Ishikawa (cell line): Measurements from ENCODE around the gene SMYD3.

ENCODE experiments used
- CEBPB ChIP-seq: IDR thresholded peaks from 2 replicates; pipeline ENCODE4 v1.6.1; 2012
- CREB1 ChIP-seq: IDR thresholded peaks from 2 replicates; pipeline ENCODE4 v1.6.1; 2012; ENCODE audit warnings: low read depth
- EGR1 ChIP-seq: IDR thresholded peaks from 2 replicates; pipeline ENCODE4 v1.6.1; 2012
- EP300 ChIP-seq: IDR thresholded peaks from 2 replicates; pipeline ENCODE4 v1.6.1; 2012; ENCODE audit warnings: borderline replicate concordance
- FOXM1 ChIP-seq: IDR thresholded peaks from 2 replicates; pipeline ENCODE4 v1.6.1; 2012; ENCODE audit warnings: low read depth, borderline replicate concordance
- NFIC ChIP-seq: IDR thresholded peaks from 2 replicates; pipeline ENCODE4 v1.6.1; 2012
- RAD21 ChIP-seq: IDR thresholded peaks from 2 replicates; pipeline ENCODE4 v1.6.1; 2012; ENCODE audit warnings: low read depth
- TAF1 ChIP-seq: IDR thresholded peaks from 2 replicates; pipeline ENCODE4 v1.6.1; 2012; ENCODE audit warnings: low read depth, mild to moderate bottlenecking
- TCF12 ChIP-seq: IDR thresholded peaks from 2 replicates; pipeline ENCODE4 v1.6.1; 2012; ENCODE audit warnings: low read depth
- TEAD4 ChIP-seq: IDR thresholded peaks from 2 replicates; pipeline ENCODE4 v1.6.1; 2012
- YY1 ChIP-seq: IDR thresholded peaks from 2 replicates; pipeline ENCODE4 v1.6.1; 2012; ENCODE audit warnings: low read depth
- ZBTB7A ChIP-seq: IDR thresholded peaks from 2 replicates; pipeline ENCODE4 v1.6.1; 2012; ENCODE audit warnings: low read depth
- TF ChIP-seq, protein P1 (sequence below): IDR thresholded peaks from 2 replicates; pipeline ENCODE4 v1.6.1; 2012; ENCODE audit warnings: low read depth, mild to moderate bottlenecking
- TF ChIP-seq, protein P2 (sequence below): IDR thresholded peaks from 2 replicates; pipeline ENCODE4 v1.6.1; 2012
- TF ChIP-seq, protein P3 (sequence below): IDR thresholded peaks from 2 replicates; pipeline ENCODE4 v1.6.1; 2012

SMYD3 gene

DNA sequence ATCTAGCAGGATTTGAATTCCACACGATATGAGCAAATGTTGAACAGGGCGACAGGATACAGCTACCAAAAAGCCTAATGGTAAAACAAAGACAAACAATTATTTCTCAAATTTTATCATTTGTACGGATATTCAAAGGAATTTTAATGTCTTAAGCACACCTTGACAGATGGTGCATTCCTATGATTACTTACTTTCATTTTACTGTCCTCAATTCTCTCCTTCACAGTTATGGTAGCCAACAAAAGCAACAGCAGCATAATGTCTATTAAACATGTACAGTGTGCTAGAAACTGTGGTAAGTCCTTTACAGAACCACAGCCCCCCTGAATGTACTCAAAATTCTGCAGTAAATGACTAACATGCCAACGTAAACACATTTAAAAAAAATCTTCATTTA lies 365.8 kb downstream of the SMYD3 start:
- TF ChIP-seq ZBTB7A (no peak), RAD21 (no peak), TEAD4 (no peak), EGR1 (no peak), NFIC (no peak), CREB1 (no peak), TCF12 (no peak), FOXM1 (no peak), YY1 (no peak), TAF1 (no peak)
- TF ChIP-seq, protein P1, sequence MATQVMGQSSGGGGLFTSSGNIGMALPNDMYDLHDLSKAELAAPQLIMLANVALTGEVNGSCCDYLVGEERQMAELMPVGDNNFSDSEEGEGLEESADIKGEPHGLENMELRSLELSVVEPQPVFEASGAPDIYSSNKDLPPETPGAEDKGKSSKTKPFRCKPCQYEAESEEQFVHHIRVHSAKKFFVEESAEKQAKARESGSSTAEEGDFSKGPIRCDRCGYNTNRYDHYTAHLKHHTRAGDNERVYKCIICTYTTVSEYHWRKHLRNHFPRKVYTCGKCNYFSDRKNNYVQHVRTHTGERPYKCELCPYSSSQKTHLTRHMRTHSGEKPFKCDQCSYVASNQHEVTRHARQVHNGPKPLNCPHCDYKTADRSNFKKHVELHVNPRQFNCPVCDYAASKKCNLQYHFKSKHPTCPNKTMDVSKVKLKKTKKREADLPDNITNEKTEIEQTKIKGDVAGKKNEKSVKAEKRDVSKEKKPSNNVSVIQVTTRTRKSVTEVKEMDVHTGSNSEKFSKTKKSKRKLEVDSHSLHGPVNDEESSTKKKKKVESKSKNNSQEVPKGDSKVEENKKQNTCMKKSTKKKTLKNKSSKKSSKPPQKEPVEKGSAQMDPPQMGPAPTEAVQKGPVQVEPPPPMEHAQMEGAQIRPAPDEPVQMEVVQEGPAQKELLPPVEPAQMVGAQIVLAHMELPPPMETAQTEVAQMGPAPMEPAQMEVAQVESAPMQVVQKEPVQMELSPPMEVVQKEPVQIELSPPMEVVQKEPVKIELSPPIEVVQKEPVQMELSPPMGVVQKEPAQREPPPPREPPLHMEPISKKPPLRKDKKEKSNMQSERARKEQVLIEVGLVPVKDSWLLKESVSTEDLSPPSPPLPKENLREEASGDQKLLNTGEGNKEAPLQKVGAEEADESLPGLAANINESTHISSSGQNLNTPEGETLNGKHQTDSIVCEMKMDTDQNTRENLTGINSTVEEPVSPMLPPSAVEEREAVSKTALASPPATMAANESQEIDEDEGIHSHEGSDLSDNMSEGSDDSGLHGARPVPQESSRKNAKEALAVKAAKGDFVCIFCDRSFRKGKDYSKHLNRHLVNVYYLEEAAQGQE: no peak
- TF ChIP-seq, protein P2, sequence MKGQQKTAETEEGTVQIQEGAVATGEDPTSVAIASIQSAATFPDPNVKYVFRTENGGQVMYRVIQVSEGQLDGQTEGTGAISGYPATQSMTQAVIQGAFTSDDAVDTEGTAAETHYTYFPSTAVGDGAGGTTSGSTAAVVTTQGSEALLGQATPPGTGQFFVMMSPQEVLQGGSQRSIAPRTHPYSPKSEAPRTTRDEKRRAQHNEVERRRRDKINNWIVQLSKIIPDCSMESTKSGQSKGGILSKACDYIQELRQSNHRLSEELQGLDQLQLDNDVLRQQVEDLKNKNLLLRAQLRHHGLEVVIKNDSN: no peak
- TF ChIP-seq, protein P3, sequence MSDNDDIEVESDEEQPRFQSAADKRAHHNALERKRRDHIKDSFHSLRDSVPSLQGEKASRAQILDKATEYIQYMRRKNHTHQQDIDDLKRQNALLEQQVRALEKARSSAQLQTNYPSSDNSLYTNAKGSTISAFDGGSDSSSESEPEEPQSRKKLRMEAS: no peak

DNA sequence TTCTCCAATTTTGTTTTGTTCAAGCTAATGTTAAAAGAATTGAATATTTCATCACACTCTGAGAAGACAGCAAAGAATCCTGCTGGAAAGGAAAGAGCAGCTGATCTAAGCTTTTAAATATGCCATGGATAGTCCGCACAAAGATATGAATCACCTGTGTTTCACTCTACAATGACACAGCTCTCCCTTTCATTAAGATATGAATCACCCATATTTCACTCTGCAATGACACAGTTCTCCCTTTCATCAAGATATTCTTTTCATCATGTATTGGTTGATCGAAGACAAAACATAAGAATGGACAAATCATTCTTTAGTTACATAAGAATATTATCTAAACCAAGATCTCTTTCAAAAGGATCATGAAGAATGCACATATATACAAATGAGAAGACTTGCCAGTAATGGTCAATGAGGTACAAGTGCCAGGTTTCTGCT lies 367.3 kb downstream of the SMYD3 start:
- TF ChIP-seq RAD21: no peak
- TF ChIP-seq, protein P1: no peak
- peak; percentile 48; the same call in 1 of the 2 replicates for TF ChIP-seq TCF12
- TF ChIP-seq YY1: no peak
- no peak for TF ChIP-seq TAF1
- TF ChIP-seq ZBTB7A: no peak
- TF ChIP-seq CEBPB: no peak
- TF ChIP-seq FOXM1: no peak
- no peak for TF ChIP-seq CREB1
- TF ChIP-seq TEAD4: peak; percentile 52; the same call in 1 of the 2 replicates
- TF ChIP-seq EP300: peak; percentile 64; the same call in 1 of the 2 replicates
- no peak for TF ChIP-seq EGR1
- TF ChIP-seq NFIC: 0 out of 2 replicates have a peak, but pooled peaks have one; percentile 24
- TF ChIP-seq, protein P3: no peak
- TF ChIP-seq, protein P2: no peak

DNA sequence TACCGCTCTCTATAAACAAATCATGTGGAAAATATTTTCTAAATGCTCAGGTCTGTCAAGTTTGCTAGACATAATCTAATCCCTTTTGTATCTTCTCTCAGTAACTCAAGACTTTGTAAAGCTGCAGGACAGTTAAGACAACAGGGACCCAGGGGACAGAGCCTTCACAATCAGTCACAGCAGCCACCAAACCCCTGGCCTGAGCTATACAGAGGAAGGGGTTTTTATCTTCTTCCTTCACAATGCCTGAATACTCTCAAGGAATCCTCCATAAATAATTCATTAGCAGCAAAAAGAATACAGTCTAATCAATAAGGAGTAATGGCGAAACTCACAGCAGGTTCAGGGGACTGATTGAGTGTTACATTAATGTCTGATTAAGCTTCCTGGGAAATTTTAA lies 368.3 kb downstream of the SMYD3 start:
- no peak for TF ChIP-seq EP300

DNA sequence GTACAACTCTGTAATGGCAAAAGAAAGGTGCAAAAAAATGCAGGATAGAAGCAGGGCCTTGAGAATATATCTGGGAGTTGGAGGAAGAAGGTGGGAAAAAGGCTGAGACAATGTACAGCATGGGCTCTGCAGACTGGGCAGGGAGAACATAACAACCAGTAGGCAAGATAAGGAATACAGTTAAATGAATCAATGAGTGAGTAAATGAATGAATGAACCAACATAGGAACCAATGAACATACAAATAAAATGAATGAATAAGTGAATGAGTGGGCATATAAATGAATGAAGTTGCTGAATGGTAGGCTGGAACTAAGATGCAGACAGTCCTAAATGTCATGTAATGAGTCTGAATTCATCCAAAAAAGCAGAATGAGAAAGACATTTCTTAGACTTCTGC lies 370.6 kb downstream of the SMYD3 start:
- TF ChIP-seq TAF1: no peak
- no peak for TF ChIP-seq YY1
- TF ChIP-seq, protein P2: no peak
- TF ChIP-seq NFIC: no peak
- TF ChIP-seq ZBTB7A: no peak
- no peak for TF ChIP-seq EGR1
- TF ChIP-seq RAD21: no peak
- no peak for TF ChIP-seq CREB1
- TF ChIP-seq, protein P1: no peak
- no peak for TF ChIP-seq TCF12
- TF ChIP-seq FOXM1: no peak
- no peak for TF ChIP-seq EP300
- no peak for TF ChIP-seq TEAD4
- no peak for TF ChIP-seq CEBPB
- TF ChIP-seq, protein P3: no peak
